Measurements from ENCODE around the gene TARM1.

GRCh38 chr19:54023191-54023590, 58.0 kb downstream of the TARM1 start:
- TF ChIP-seq ARNTL (CRISPR knock-in tag; IDR thresholded peaks at IDR 0.05; ENCODE audit: borderline replicate concordance, low read depth), result no peak
- TF ChIP-seq ZC3H10 (CRISPR knock-in tag; IDR thresholded peaks at IDR 0.05), result no peak
- no peak for TF ChIP-seq PATZ1 (CRISPR knock-in tag; IDR thresholded peaks at IDR 0.05; ENCODE audit: borderline replicate concordance)
- no peak for TF ChIP-seq ZNF565 (CRISPR knock-in tag; conservative IDR thresholded peaks at IDR 0.05; ENCODE audit: low read depth)
- no peak for TF ChIP-seq ZNF70 (CRISPR knock-in tag; IDR thresholded peaks at IDR 0.05)
- no peak for TF ChIP-seq CREB5 (CRISPR knock-in tag; IDR thresholded peaks at IDR 0.05; ENCODE audit: low read depth)
- TF ChIP-seq TOX (CRISPR knock-in tag; IDR thresholded peaks at IDR 0.05; ENCODE audit: borderline replicate concordance), result no peak
- TF ChIP-seq SNAI2 (CRISPR knock-in tag; IDR thresholded peaks at IDR 0.05), result no peak
- no peak for TF ChIP-seq CSDC2 (CRISPR knock-in tag; IDR thresholded peaks at IDR 0.05)
- TF ChIP-seq ZFP3 (CRISPR knock-in tag; IDR thresholded peaks at IDR 0.05), result no peak
- no peak for TF ChIP-seq TSHZ2 (CRISPR knock-in tag; IDR thresholded peaks at IDR 0.05)
- no peak for TF ChIP-seq TCF4 (CRISPR knock-in tag; IDR thresholded peaks at IDR 0.05; ENCODE audit: borderline replicate concordance)
